OCI-LY7 (cell line): Measurements from ENCODE around the gene PLXNA4. TPM values are rescaled to one million over a fixed set of nuclear protein-coding genes. Genes with fewer than 3 reads are reported as not detected.

Experiments
- BruUV-seq: library from RNA; stranded (reverse); fragments of 400-500 nt; replicated peaks from 2 replicates; lab custom pipeline; 2021; lab: Mats Ljungman, UMichigan
- CTCF ChIA-PET: fragments of 300-600 bp; sonication (Branson Sonifier 250); formaldehyde crosslinking; loops from one replicate; lab custom pipeline; 2022; ENCODE audit warnings: antibody characterized with exemption; ENCODE audit not compliant: unreplicated experiment; lab: Charles Lee
- POLR2A ChIA-PET: fragments of 300-600 bp; sonication (Branson Sonifier 250); formaldehyde crosslinking; loops from one replicate; lab custom pipeline; 2022; ENCODE audit warnings: antibody characterized with exemption; lab: Charles Lee
- DNase-seq: peaks from one replicate; pipeline ENCODE4 v3.0.0-alpha.2; 2015; ENCODE audit warnings: low spot score
- H2AFZ ChIP-seq: fragments of 200-600 bp; sonication (generic), shearing (Covaris generic); 2 replicates; pipeline ENCODE4 v1.6.1; 2014; ENCODE audit warnings: mild to moderate bottlenecking, antibody characterized with exemption, low read length, moderate library complexity
- H3K27ac ChIP-seq: fragments of 200-600 bp; sonication (generic); 2 replicates; pipeline ENCODE4 v1.5.1; 2014; ENCODE audit warnings: mixed run types, low read depth, mild to moderate bottlenecking, moderate library complexity, low read length, inconsistent platforms; ENCODE audit not compliant: poor library complexity, severe bottlenecking
- H3K36me3 ChIP-seq: fragments of 200-600 bp; sonication (generic); 2 replicates; pipeline ENCODE4 v1.6.1; 2014; ENCODE audit warnings: mild to moderate bottlenecking, antibody characterized with exemption, low read length, moderate library complexity, mixed read lengths; ENCODE audit not compliant: insufficient read depth
- H3K4me1 ChIP-seq: fragments of 200-600 bp; sonication (generic); 2 replicates; pipeline ENCODE4 v1.5.1; 2014; ENCODE audit warnings: mild to moderate bottlenecking, low read length; ENCODE audit not compliant: insufficient read depth, poor library complexity, severe bottlenecking
- H3K4me2 ChIP-seq: fragments of 200-600 bp; sonication (generic); 2 replicates; pipeline ENCODE4 v1.6.1; 2014; ENCODE audit warnings: mild to moderate bottlenecking, low read length
- H3K4me3 ChIP-seq: fragments of 200-600 bp; sonication (generic); 2 replicates; pipeline ENCODE4 v1.5.1; 2014; ENCODE audit warnings: mild to moderate bottlenecking, low read depth, low read length; ENCODE audit not compliant: poor library complexity, severe bottlenecking
- H3K79me2 ChIP-seq: fragments of 200-600 bp; sonication (generic); 2 replicates; pipeline ENCODE4 v1.6.1; 2016; ENCODE audit warnings: low read depth, mild to moderate bottlenecking, low read length, moderate library complexity, mixed read lengths; ENCODE audit not compliant: insufficient read depth
- H3K9me2 ChIP-seq: fragments of 200-600 bp; sonication (generic); 2 replicates; pipeline ENCODE4 v1.6.1; 2016; ENCODE audit warnings: mild to moderate bottlenecking, low read length, mixed read lengths; ENCODE audit not compliant: insufficient read depth
- H3K9me3 ChIP-seq: fragments of 200-600 bp; sonication (generic); 2 replicates; pipeline ENCODE4 v1.6.1; 2014; ENCODE audit warnings: mild to moderate bottlenecking, mixed run types, low read length, mixed read lengths
- H4K20me1 ChIP-seq: fragments of 200-600 bp; sonication (generic); 2 replicates; pipeline ENCODE4 v1.6.1; 2014; ENCODE audit warnings: mild to moderate bottlenecking, antibody characterized with exemption, low read length, moderate library complexity, mixed read lengths; ENCODE audit not compliant: insufficient read depth
- CTCF ChIP-seq: fragments of 200-600 bp; sonication (generic); conservative IDR thresholded peaks from 2 replicates; pipeline ENCODE4 v1.5.1; 2014; ENCODE audit warnings: mild to moderate bottlenecking, antibody characterized with exemption, low read length, moderate library complexity, mixed read lengths
- EZH2phosphoT487 ChIP-seq: fragments of 200-600 bp; sonication (generic); IDR thresholded peaks from 2 replicates; pipeline ENCODE4 v1.6.1; 2018; ENCODE audit warnings: low read depth, borderline replicate concordance, mild to moderate bottlenecking, mixed run types, antibody characterized with exemption, low read length, moderate library complexity, mixed read lengths
- intact Hi-C: fragments of 100-400 bp; cut with micrococcal nuclease; formaldehyde crosslinking; loops from one replicate; pipeline ENCODE4 v1.10.0; 2022; ENCODE audit not compliant: unreplicated experiment
- total RNA-seq, 2 experiments: library from RNA; depleted of rRNA in 1 of 2; stranded (reverse); fragments of >200 nt in 1 of 2; shearing (Covaris generic) in 1 of 2; gene quantifications; 2 replicates each; pipeline ENCODE4 v1.2.3, GENCODE V29; 2014 to 2022

Gene PLXNA4
- total RNA-seq, 2 experiments from 2014 or later: not detected

- no peak for DNase-seq
- ChIA-PET CTCF (no interaction called here), POLR2A (no interaction called here)
- TF ChIP-seq CTCF: no peak
- TF ChIP-seq EZH2phosphoT487: no peak
- H3K27ac ChIP-seq: no peak overlapping the region
- intact Hi-C loops: no loop called here
- H4K20me1 ChIP-seq: no peaks in the 10 kb centered on the region
- no peaks in the 10 kb centered on the region for H3K9me3 ChIP-seq
- no peaks in the 10 kb centered on the region for H3K9me2 ChIP-seq
- no peaks in the 10 kb centered on the region for H3K79me2 ChIP-seq
- H3K4me2 ChIP-seq: no peak overlapping the region
- no TSS peak for BruUV-seq
- no peaks in the 10 kb centered on the region for H3K36me3 ChIP-seq
- no peak overlapping the region for H3K4me3 ChIP-seq
- no peak overlapping the region for H2AFZ ChIP-seq
- H3K4me1 ChIP-seq: no peaks in the 10 kb centered on the region
Observed at GRCh38 chr7:132425942-132426341, 150.3 kb downstream of the PLXNA4 start.

DNA sequence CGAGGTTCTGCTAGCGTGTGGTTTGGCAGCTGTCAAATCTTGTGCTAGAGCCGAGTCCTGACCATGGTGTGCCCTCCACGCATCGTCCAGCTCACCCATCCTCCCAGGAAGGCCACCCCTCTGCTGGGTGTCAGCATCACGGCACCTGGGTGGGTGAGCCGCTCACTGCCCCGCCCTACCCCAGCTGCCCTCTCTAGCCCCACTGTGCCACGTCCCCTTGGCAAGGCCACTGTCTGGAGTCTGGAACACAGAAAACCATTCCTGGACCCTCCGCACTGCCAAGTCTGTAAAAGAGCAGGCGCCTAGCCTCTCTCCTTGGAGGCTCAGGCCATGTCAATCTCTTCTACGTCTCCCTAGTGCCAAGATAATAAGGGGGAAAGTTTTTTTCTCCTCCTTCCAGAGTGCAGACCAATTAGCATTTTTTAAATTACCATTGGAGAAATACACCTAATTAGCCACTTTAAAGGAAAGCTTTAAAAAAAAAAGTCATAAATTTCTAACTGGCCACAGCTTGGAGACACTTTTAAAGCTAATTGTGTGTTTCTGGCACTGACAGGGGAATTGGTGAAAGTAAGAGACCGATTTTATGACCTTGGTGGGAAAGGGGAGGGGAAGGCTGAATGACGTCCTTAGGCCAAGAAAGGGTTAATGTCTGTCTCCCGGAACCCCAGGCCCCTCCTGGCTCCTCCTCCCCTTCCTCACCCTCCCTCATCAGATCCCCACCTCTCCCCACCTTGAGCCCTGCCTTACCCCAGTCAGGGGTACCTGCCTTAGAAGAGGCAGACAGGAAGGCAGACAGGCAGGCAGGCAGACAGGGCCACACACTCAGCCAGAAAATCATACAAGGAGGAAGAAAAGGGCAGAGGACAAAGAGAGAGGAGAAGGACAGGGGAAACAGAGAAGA, 151.2 kb downstream of the PLXNA4 start:
- H3K4me2 ChIP-seq: no peak overlapping the region
- ChIA-PET POLR2A (no interaction called here), CTCF (no interaction called here)
- H3K36me3 ChIP-seq: no peaks in the 10 kb centered on the region
- H2AFZ ChIP-seq: no peak overlapping the region
- intact Hi-C loops: no loop called here
- DNase-seq: no peak
- H3K4me3 ChIP-seq: no peak overlapping the region
- H3K4me1 ChIP-seq: no peaks in the 10 kb centered on the region
- BruUV-seq: no TSS peak
- H3K79me2 ChIP-seq: no peaks in the 10 kb centered on the region
- H3K9me3 ChIP-seq: no peaks in the 10 kb centered on the region
- no peaks in the 10 kb centered on the region for H4K20me1 ChIP-seq
- no peak overlapping the region for H3K27ac ChIP-seq
- TF ChIP-seq EZH2phosphoT487: no peak
- TF ChIP-seq CTCF: no peak
- H3K9me2 ChIP-seq: no peaks in the 10 kb centered on the region

GRCh38 chr7:132424277-132424676, 152.0 kb downstream of the PLXNA4 start:
- Histone ChIP-seq H3K9me3 (no peaks in the 10 kb centered on the region), H3K4me1 (no peaks in the 10 kb centered on the region), H4K20me1 (no peaks in the 10 kb centered on the region), H3K27ac (no peak overlapping the region), H3K9me2 (no peaks in the 10 kb centered on the region), H3K36me3 (no peaks in the 10 kb centered on the region), H2AFZ (no peak overlapping the region), H3K4me3 (no peak overlapping the region), H3K79me2 (no peaks in the 10 kb centered on the region), H3K4me2 (no peak overlapping the region)
- ChIA-PET POLR2A (no interaction called here), CTCF (no interaction called here)
- no peak for DNase-seq
- intact Hi-C loops: no loop called here
- no TSS peak for BruUV-seq
- TF ChIP-seq CTCF (no peak), EZH2phosphoT487 (no peak)
